WTC11 (cell line): ENCODE measurements around the gene MTSS2. TPM values are rescaled to one million over a fixed set of nuclear protein-coding genes. Genes with fewer than 3 reads are reported as not detected.
A peak's percentile ranks its signal among the peaks of the same experiment; 100 is the strongest.

Experiments used
- ATAC-seq: fragments of 200-7000 bp; cut with Tn5 transposase; 2 replicates; pipeline ENCODE4 v1.10.0; 2021; ENCODE audit warnings: mild to moderate bottlenecking, moderate library complexity
- CTCF ChIA-PET: fragments of 300-600 bp; sonication (Branson Sonifier 250); formaldehyde crosslinking; loops from one replicate; lab custom pipeline; 2021; ENCODE audit warnings: antibody characterized with exemption; lab: Charles Lee
- POLR2A ChIA-PET: fragments of 350-600 bp; sonication (Branson Sonifier 250); formaldehyde crosslinking; loops from one replicate; lab custom pipeline; 2021; ENCODE audit warnings: antibody characterized with exemption; lab: Charles Lee
- DNase-seq: peaks from one replicate; pipeline ENCODE4 v3.0.0; 2021; ENCODE audit warnings: low spot score
- H3K27ac Mint-ChIP-seq: 2 replicates; pipeline ENCODE4 v1.8.0; 2021; ENCODE audit warnings: mixed read lengths
- H3K27me3 Mint-ChIP-seq: 2 replicates; pipeline ENCODE4 v1.8.0; 2021; ENCODE audit warnings: low read depth, mild to moderate bottlenecking, moderate library complexity, mixed read lengths
- H3K36me3 Mint-ChIP-seq: 2 replicates; pipeline ENCODE4 v1.8.0; 2021; ENCODE audit warnings: mixed read lengths
- H3K4me1 Mint-ChIP-seq: 2 replicates; pipeline ENCODE4 v1.8.0; 2022; ENCODE audit warnings: mixed read lengths
- H3K4me3 Mint-ChIP-seq: 2 replicates; pipeline ENCODE4 v1.8.0; 2021; ENCODE audit warnings: mild to moderate bottlenecking, moderate library complexity, mixed read lengths
- H3K9me3 Mint-ChIP-seq: 2 replicates; pipeline ENCODE4 v1.8.0; 2021; ENCODE audit warnings: mixed read lengths
- CREM ChIP-seq: sonication (generic); formaldehyde crosslinking; IDR thresholded peaks from 2 replicates; pipeline ENCODE4 v1.8.1; 2022; ENCODE audit warnings: mild to moderate bottlenecking, missing genetic modification reagents, moderate library complexity
- E2F1 ChIP-seq: sonication (generic); formaldehyde crosslinking; IDR thresholded peaks from 2 replicates; pipeline ENCODE4 v1.8.0; 2022; ENCODE audit warnings: mild to moderate bottlenecking, missing genetic modification reagents
- EMX1 ChIP-seq: fragments of 250-450 bp; sonication (Bioruptor Pico); IDR thresholded peaks from 2 replicates; pipeline ENCODE4 v1.8.0; 2021; ENCODE audit warnings: mild to moderate bottlenecking
- FOXP4 ChIP-seq: sonication (generic); formaldehyde crosslinking; IDR thresholded peaks from 2 replicates; pipeline ENCODE4 v1.8.0; 2022; ENCODE audit warnings: mild to moderate bottlenecking, missing genetic modification reagents
- GABPB1 ChIP-seq: sonication (generic); formaldehyde crosslinking; IDR thresholded peaks from 2 replicates; pipeline ENCODE4 v1.8.1; 2023; ENCODE audit warnings: mild to moderate bottlenecking, missing genetic modification reagents
- HMGA2 ChIP-seq: fragments of 250-450 bp; sonication (Bioruptor Pico); IDR thresholded peaks from 2 replicates; pipeline ENCODE4 v1.4.0; 2021; ENCODE audit warnings: mild to moderate bottlenecking, moderate library complexity
- MXD4 ChIP-seq: fragments of 250-450 bp; sonication (Bioruptor Pico); IDR thresholded peaks from 2 replicates; pipeline ENCODE4 v1.8.0; 2021; ENCODE audit warnings: mild to moderate bottlenecking, moderate library complexity, borderline replicate concordance
- MYBL2 ChIP-seq: sonication (generic); formaldehyde crosslinking; IDR thresholded peaks from 2 replicates; pipeline ENCODE4 v1.8.1; 2023; ENCODE audit warnings: mild to moderate bottlenecking, moderate library complexity, missing genetic modification reagents
- NFATC4 ChIP-seq: fragments of 250-450 bp; sonication (Bioruptor Pico); IDR thresholded peaks from 2 replicates; pipeline ENCODE4 v1.9.0; 2021; ENCODE audit warnings: mild to moderate bottlenecking
- NFYB ChIP-seq: sonication (generic); formaldehyde crosslinking; conservative IDR thresholded peaks from 2 replicates; pipeline ENCODE4 v1.8.0; 2022; ENCODE audit warnings: low read depth, missing genetic modification reagents
- NR1H2 ChIP-seq: sonication (generic); formaldehyde crosslinking; IDR thresholded peaks from 2 replicates; pipeline ENCODE4 v1.9.0; 2021; ENCODE audit warnings: mild to moderate bottlenecking, moderate library complexity, missing genetic modification reagents
- NR2C2 ChIP-seq: sonication (generic); formaldehyde crosslinking; IDR thresholded peaks from 2 replicates; pipeline ENCODE4 v1.8.0; 2022; ENCODE audit warnings: mild to moderate bottlenecking, missing genetic modification reagents
- SP1 ChIP-seq: sonication (generic); formaldehyde crosslinking; conservative IDR thresholded peaks from 2 replicates; pipeline ENCODE4 v1.8.1; 2022; ENCODE audit warnings: missing genetic modification reagents
- STAT6 ChIP-seq: sonication (generic); formaldehyde crosslinking; conservative IDR thresholded peaks from 2 replicates; pipeline ENCODE4 v1.8.1; 2023; ENCODE audit warnings: mild to moderate bottlenecking, low read depth, missing genetic modification reagents, moderate library complexity
- TCF7 ChIP-seq: sonication (generic); formaldehyde crosslinking; IDR thresholded peaks from 2 replicates; pipeline ENCODE4 v1.8.0; 2022; ENCODE audit warnings: mild to moderate bottlenecking, low read depth, missing genetic modification reagents, moderate library complexity
- ZBTB21 ChIP-seq: sonication (generic); formaldehyde crosslinking; IDR thresholded peaks from 2 replicates; pipeline ENCODE4 v1.8.1; 2023; ENCODE audit warnings: mild to moderate bottlenecking, missing genetic modification reagents, borderline replicate concordance
- ZNF219 ChIP-seq: sonication (generic); formaldehyde crosslinking; IDR thresholded peaks from 2 replicates; pipeline ENCODE4 v1.8.0; 2023; ENCODE audit warnings: missing genetic modification reagents, mild to moderate bottlenecking, borderline replicate concordance
- ZNF232 ChIP-seq: sonication (generic); formaldehyde crosslinking; IDR thresholded peaks from 2 replicates; pipeline ENCODE4 v1.8.0; 2022; ENCODE audit warnings: mild to moderate bottlenecking, missing genetic modification reagents
- total RNA-seq: library from RNA; stranded (reverse); gene quantifications from 3 replicates; pipeline ENCODE4 v1.2.3, GENCODE V29; 2021
- TF ChIP-seq, protein P1 (sequence below): sonication (generic); formaldehyde crosslinking; IDR thresholded peaks from 2 replicates; pipeline ENCODE4 v1.8.1; 2022; ENCODE audit warnings: missing genetic modification reagents, borderline replicate concordance
- TF ChIP-seq, protein P2 (sequence below): sonication (generic); formaldehyde crosslinking; IDR thresholded peaks from 2 replicates; pipeline ENCODE4 v1.8.1; 2023; ENCODE audit warnings: mild to moderate bottlenecking, missing genetic modification reagents
- TF ChIP-seq, protein P3 (sequence below): sonication (generic); formaldehyde crosslinking; IDR thresholded peaks from 2 replicates; pipeline ENCODE4 v1.8.1; 2023; ENCODE audit warnings: mild to moderate bottlenecking, missing genetic modification reagents, moderate library complexity
- TF ChIP-seq, protein P4 (sequence below): sonication (generic); formaldehyde crosslinking; IDR thresholded peaks from 2 replicates; pipeline ENCODE4 v1.8.0; 2022; ENCODE audit warnings: mild to moderate bottlenecking, missing genetic modification reagents

Gene MTSS2
- total RNA-seq, 1 experiment from 2014 or later: 28.3 TPM

DNA sequence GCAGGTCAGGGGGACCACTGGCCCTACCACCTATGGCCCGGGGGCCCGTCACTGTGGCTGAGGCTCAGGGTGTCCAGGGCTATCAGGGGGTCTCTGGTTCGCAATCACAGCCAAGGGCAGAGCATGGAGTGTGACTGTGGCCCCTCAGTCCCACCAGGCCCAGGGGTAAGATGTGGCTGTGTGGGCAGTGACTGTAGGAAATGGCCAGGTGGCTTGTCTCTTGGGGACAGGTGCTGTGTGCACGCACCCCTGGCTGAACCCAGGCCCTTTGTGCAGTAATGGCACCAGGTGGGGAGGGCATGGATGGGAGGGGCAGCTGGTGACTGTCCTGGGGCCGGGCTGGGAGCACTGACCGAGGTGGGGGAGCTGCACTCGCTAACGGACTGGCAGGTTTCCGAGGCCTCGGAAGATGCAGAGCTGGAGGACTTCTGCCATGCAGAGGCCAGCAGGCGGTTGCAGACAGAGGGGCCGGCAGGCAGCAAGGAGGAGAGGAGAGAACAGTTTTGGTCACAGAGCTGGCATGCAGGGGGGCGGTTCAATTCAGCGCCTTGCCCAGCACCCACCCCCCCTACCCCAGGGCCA lies 20.6 kb downstream of the MTSS2 start:
- CTCF ChIA-PET: interaction anchor here (1.2 kb wide), 1 partner anchor 11 kb away, joined by 4 read pairs; no protein-coding TSS in a partner anchor
- peaks cover 14% of the 10 kb centered on the region for H3K9me3 Mint-ChIP-seq
- POLR2A ChIA-PET: no interaction called here

GRCh38 chr16:70664325-70665112 lies 21.3 kb downstream of the MTSS2 start:
- no peak overlapping the region for H3K4me3 Mint-ChIP-seq
- peaks cover 12% of the 10 kb centered on the region for H3K9me3 Mint-ChIP-seq
- POLR2A ChIA-PET: no interaction called here
- ATAC-seq (peak; percentile 10; the same call in 1 of the 2 replicates), DNase-seq (no peak)
- no peaks in the 10 kb centered on the region for H3K27me3 Mint-ChIP-seq
- peaks cover 32% of the 10 kb centered on the region for H3K36me3 Mint-ChIP-seq
- CTCF ChIA-PET: no interaction called here
- H3K27ac Mint-ChIP-seq: no peak overlapping the region
- H3K4me1 Mint-ChIP-seq: peaks cover 13% of the 10 kb centered on the region
- 0 out of 2 replicates have a peak, but pooled peaks have one; percentile 29 for TF ChIP-seq NR2C2 (CRISPR knock-in tag)
- TF ChIP-seq TCF7: 0 out of 2 replicates have a peak, but pooled peaks have one; percentile 60
- TF ChIP-seq NR1H2 (CRISPR knock-in tag): no peak
- no peak for TF ChIP-seq NFATC4 (CRISPR knock-in tag)
- TF ChIP-seq EMX1: no peak
- TF ChIP-seq ZNF232 (CRISPR knock-in tag): no peak
- no peak for TF ChIP-seq FOXP4
- TF ChIP-seq, protein P1, sequence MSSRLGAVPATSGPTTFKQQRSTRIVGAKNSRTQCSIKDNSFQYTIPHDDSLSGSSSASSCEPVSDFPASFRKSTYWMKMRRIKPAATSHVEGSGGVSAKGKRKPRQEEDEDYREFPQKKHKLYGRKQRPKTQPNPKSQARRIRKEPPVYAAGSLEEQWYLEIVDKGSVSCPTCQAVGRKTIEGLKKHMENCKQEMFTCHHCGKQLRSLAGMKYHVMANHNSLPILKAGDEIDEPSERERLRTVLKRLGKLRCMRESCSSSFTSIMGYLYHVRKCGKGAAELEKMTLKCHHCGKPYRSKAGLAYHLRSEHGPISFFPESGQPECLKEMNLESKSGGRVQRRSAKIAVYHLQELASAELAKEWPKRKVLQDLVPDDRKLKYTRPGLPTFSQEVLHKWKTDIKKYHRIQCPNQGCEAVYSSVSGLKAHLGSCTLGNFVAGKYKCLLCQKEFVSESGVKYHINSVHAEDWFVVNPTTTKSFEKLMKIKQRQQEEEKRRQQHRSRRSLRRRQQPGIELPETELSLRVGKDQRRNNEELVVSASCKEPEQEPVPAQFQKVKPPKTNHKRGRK (CRISPR knock-in tag): no peak

More for the DNA sequence above, 20.6 kb downstream of the MTSS2 start:
- DNase-seq: no peak
- no peak for ATAC-seq
- no peak overlapping the region for H3K27ac Mint-ChIP-seq
- H3K4me3 Mint-ChIP-seq: no peak overlapping the region
- TF ChIP-seq GABPB1 (CRISPR knock-in tag) (no peak), HMGA2 (no peak), MYBL2 (no peak), TCF7 (no peak), ZBTB21 (CRISPR knock-in tag) (no peak), CREM (CRISPR knock-in tag) (no peak), E2F1 (CRISPR knock-in tag) (no peak), MXD4 (CRISPR knock-in tag) (no peak), SP1 (CRISPR knock-in tag) (no peak), ZNF219 (no peak), STAT6 (CRISPR knock-in tag) (no peak), EMX1 (no peak), NFYB (CRISPR knock-in tag) (no peak)
- TF ChIP-seq, protein P2, sequence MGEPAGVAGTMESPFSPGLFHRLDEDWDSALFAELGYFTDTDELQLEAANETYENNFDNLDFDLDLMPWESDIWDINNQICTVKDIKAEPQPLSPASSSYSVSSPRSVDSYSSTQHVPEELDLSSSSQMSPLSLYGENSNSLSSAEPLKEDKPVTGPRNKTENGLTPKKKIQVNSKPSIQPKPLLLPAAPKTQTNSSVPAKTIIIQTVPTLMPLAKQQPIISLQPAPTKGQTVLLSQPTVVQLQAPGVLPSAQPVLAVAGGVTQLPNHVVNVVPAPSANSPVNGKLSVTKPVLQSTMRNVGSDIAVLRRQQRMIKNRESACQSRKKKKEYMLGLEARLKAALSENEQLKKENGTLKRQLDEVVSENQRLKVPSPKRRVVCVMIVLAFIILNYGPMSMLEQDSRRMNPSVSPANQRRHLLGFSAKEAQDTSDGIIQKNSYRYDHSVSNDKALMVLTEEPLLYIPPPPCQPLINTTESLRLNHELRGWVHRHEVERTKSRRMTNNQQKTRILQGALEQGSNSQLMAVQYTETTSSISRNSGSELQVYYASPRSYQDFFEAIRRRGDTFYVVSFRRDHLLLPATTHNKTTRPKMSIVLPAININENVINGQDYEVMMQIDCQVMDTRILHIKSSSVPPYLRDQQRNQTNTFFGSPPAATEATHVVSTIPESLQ (CRISPR knock-in tag): no peak
- TF ChIP-seq, protein P3, sequence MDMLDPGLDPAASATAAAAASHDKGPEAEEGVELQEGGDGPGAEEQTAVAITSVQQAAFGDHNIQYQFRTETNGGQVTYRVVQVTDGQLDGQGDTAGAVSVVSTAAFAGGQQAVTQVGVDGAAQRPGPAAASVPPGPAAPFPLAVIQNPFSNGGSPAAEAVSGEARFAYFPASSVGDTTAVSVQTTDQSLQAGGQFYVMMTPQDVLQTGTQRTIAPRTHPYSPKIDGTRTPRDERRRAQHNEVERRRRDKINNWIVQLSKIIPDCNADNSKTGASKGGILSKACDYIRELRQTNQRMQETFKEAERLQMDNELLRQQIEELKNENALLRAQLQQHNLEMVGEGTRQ (CRISPR knock-in tag): no peak
- TF ChIP-seq, protein P4, sequence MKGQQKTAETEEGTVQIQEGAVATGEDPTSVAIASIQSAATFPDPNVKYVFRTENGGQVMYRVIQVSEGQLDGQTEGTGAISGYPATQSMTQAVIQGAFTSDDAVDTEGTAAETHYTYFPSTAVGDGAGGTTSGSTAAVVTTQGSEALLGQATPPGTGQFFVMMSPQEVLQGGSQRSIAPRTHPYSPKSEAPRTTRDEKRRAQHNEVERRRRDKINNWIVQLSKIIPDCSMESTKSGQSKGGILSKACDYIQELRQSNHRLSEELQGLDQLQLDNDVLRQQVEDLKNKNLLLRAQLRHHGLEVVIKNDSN (CRISPR knock-in tag): no peak
- peaks cover 13% of the 10 kb centered on the region for H3K4me1 Mint-ChIP-seq
- H3K36me3 Mint-ChIP-seq: peaks cover 39% of the 10 kb centered on the region
- no peaks in the 10 kb centered on the region for H3K27me3 Mint-ChIP-seq
